KOPT-K1 (cell line): ENCODE data around the gene CCDC127.
A peak's percentile ranks its signal among the peaks of the same experiment; 100 is the strongest.
"Not testable (repeated sequence)": the region's sequence is repeated elsewhere in the genome, so short reads cannot be mapped to it uniquely, and the experiment has no call there.

ENCODE experiments used
- H3K27ac ChIP-seq: fragments of 200-600 bp; sonication (generic); 2 replicates; pipeline ENCODE4 v1.5.1; 2016; ENCODE audit warnings: antibody characterized with exemption, mild to moderate bottlenecking, low read depth, low read length; ENCODE audit not compliant: poor library complexity, severe bottlenecking
- H3K36me3 ChIP-seq: fragments of 200-600 bp; sonication (generic); 2 replicates; pipeline ENCODE4 v1.5.1; 2017; ENCODE audit warnings: antibody characterized with exemption, mild to moderate bottlenecking, low read length, moderate library complexity; ENCODE audit not compliant: insufficient read depth
- H3K9me3 ChIP-seq: fragments of 200-600 bp; sonication (generic); 2 replicates; pipeline ENCODE4 v1.5.1; 2017; ENCODE audit warnings: antibody characterized with exemption, low read length, mild to moderate bottlenecking; ENCODE audit not compliant: insufficient read depth, poor library complexity, severe bottlenecking

The CCDC127 gene

GRCh38 chr5:243683-244367, 25.9 kb upstream of the CCDC127 start:
- H3K36me3 ChIP-seq = peaks cover 99% of the 10 kb centered on the region
- H3K9me3 ChIP-seq, H3K27ac ChIP-seq: not testable (repeated sequence)

DNA sequence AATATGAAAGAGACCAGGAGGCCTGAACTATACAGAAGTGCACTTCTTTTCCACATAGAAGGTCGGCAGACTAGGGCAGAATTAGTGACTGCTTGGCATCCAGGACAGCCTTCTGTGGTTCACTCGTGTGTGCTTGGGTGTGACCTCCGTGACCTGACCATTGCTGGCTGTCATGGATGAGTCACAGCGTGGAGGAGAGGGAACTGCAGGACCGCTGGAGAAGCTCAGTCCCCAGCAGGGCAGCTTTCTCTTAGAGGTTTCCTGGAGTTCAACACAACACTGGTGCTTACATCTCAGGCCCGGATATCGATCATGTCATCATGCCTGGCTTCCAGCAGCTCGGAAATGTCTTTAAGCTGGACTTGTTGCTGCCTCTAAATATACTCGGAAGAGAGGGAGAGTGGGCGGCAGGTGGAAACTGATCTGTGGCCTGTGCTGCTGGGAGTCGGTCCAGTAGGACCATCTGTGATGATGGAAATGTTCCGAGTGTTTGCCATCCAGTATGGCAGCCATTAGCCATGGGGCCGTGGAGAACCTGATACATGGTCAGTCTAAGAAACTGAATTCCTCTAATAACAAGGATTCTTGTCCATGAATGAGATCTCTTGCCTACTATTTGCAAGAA, 23.2 kb upstream of the CCDC127 start:
- H3K36me3 ChIP-seq = peaks cover 98% of the 10 kb centered on the region
- not testable (repeated sequence) for H3K9me3 ChIP-seq, H3K27ac ChIP-seq

DNA sequence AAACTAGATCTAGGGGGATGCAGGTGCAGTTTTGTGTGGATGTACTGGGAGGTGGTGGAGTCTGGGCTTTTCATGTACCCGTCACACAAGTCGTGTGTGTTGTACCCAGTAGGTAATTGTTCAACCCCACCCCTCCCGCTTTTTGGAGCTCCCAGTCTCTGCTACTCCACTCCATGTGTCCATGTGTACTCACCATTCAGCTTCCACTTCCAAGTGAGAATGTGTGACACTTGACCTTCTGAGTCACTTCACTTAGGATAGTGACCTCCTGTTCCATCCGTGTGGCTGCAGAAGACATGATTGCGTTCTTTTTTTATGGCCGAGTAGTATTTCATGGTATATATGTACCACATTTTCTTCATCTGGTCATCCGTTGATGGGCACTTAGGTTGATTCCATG, 22.6 kb upstream of the CCDC127 start:
- H3K9me3 ChIP-seq, H3K27ac ChIP-seq: not testable (repeated sequence)
- peaks cover 98% of the 10 kb centered on the region for H3K36me3 ChIP-seq

DNA sequence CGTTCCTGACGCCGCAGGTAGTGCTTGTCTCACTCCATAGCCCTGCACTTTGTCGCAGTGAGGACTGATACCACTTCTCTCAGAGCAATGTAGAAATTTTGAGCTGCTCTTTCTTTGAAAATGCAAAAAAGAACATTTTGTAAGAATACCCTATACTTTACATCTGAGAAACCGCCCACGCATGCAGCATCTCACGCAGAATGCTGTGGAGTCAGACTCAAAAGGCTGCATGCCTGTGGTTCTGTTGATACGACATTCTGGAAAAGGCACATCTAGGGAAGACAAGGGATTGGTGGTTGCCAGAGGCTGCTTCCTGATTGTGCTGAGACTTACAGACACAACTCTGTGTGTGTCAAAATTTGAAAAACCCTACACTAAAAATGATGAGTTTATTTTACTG, 20.0 kb upstream of the CCDC127 start:
- H3K9me3 ChIP-seq, H3K27ac ChIP-seq: not testable (repeated sequence)
- H3K36me3 ChIP-seq = peaks cover 98% of the 10 kb centered on the region

DNA sequence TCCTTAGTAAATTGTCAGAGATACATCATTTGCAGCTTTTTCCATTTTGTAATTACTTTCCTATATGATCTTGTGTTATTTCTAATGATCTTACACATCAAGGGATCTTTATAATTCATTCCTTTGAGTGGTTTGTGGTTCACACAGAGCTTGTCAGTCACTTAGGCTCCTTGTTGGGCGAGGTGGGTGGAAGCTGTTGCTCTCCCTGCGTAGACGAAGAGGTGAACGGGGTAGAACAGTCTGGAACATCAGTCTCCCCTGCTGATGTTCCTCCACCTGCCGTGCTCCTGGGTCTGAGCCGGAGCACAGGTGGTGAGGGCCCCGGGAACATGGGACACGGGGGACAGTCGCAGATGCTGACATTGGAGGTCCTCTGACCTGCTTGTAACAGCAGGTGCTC, 17.6 kb upstream of the CCDC127 start:
- not testable (repeated sequence) for H3K9me3 ChIP-seq, H3K27ac ChIP-seq
- peaks cover 98% of the 10 kb centered on the region for H3K36me3 ChIP-seq

- Histone ChIP-seq H3K36me3 (peaks cover 98% of the 10 kb centered on the region), H3K27ac (no peak overlapping the region), H3K9me3 (no peaks in the 10 kb centered on the region)
These were observed 16.5 kb upstream of the CCDC127 start for GRCh38 chr5:234450-234849.

DNA sequence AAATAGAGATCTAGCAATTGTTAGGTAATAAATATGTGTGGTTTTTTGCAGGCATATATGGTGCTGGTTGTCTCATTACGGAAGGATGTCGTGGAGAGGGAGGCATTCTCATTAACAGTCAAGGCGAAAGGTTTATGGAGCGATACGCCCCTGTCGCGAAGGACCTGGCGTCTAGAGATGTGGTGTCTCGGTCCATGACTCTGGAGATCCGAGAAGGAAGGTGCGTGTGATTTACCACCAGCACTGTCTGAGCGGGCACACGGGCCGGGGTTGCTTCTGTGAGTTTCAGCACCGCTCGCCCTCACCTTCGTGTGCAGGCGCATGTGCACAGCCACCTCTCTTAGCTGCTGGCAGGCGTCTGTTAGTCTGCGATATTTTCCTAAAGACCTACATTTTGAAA, 15.5 kb upstream of the CCDC127 start:
- not testable (repeated sequence) for H3K27ac ChIP-seq, H3K9me3 ChIP-seq
- H3K36me3 ChIP-seq = peaks cover 98% of the 10 kb centered on the region

DNA sequence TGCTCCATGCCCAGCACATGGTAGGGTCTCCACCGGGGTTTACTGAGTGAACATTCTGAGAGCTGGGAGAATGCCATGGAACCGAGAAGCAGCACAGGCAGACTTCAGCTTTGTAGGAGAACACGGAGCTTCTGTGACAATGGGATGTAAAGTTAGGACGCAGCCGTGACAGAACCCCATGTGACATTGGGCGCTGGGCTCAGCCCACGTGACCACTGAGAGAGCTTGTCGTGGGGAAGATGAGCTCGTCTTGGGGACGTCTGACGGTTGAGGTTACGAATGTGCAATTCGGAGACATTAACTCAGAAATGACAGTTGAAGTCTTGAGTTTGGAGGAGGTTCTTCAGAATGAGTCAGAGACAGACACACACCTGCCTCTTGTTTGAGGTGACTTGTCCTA, 13.7 kb upstream of the CCDC127 start:
- Histone ChIP-seq H3K9me3 (no peaks in the 10 kb centered on the region), H3K36me3 (peaks cover 99% of the 10 kb centered on the region), H3K27ac (no peak overlapping the region)

DNA sequence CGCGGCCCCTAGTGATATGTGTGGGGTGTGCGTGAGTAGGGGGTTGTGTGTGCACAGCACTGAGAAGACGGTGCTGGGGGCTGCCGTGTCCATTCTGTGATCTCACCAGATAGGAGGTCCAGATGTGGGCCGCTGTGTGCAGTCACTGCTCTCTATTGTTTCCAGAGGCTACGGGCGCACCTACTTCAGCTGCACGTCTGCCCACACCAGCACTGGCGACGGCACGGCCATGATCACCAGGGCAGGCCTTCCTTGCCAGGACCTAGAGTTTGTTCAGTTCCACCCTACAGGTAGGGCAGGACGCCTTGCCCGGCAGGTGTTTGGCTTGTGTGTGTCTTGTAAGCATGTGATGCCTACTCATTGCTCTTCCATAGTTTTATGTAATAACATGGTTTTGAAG, 12.8 kb upstream of the CCDC127 start:
- Histone ChIP-seq H3K36me3 (peaks cover 100% of the 10 kb centered on the region), H3K9me3 (no peaks in the 10 kb centered on the region)

DNA sequence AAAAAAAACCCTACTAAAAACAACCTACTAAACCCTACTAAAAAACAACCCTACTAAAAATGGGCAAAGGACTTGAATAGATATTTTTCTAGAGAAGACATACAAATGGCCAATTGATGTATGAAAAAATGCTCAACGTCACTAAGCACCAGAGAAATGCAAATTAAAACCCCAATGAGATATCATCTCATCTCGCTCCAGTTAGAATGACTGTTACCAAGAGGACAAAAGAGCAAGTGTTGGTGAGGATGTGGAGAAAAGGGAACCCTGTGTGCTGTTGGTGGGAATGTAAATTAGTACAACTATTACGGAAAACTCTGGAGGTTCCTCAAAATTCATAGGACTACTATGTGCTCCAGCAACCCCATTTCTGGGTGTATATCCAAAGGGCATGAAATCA, 10.9 kb upstream of the CCDC127 start:
- no peak overlapping the region for H3K27ac ChIP-seq

More for the DNA sequence above, 12.8 kb upstream of the CCDC127 start:
- H3K27ac ChIP-seq = no peak overlapping the region

DNA sequence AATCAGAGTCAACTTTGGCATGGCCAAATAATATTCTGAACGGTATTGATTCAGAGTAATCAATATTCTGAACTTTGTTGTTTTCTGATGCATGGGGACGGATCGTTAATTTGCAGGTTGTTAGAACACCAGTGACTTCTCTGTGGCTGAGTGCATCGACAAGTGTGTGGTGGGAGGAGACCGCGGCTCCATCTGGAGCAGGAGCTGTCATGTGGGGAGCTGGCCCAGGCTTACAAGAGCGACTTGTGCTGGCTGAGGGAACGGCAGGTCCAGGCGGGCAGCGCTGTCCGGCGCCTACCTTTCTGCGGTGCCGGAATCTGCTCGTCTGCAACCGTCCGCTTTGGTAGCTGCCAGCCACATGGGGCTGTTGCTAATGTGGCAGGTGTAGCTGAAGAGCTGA, 9.4 kb upstream of the CCDC127 start:
- H3K9me3 ChIP-seq, H3K27ac ChIP-seq: not testable (repeated sequence)
- peaks cover 99% of the 10 kb centered on the region for H3K36me3 ChIP-seq

More for the DNA sequence above, 10.9 kb upstream of the CCDC127 start:
- Histone ChIP-seq H3K9me3 (no peaks in the 10 kb centered on the region), H3K36me3 (peaks cover 100% of the 10 kb centered on the region)

GRCh38 chr5:225334-225733, 7.4 kb upstream of the CCDC127 start:
- no peak overlapping the region for H3K27ac ChIP-seq
- no peaks in the 10 kb centered on the region for H3K9me3 ChIP-seq
- peaks cover 78% of the 10 kb centered on the region for H3K36me3 ChIP-seq

DNA sequence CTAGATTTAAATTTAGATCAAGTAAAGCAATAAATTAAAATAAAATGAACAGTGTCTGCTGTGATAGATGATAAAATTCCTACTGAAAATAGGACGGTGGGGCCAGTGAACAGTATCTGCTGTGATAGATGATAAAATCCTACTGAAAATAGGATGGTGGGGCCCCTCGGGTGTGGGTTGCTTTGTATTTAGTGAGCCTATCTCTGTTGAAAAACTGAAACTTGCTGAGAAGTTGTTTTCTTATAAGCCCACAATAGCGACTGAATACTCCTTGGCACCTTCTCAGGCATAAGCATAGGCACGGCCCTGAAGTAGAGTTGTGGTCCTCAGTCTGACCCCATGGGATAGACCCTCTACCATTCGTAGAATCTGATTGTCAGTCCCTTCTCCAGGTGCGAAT, 5.8 kb upstream of the CCDC127 start:
- peaks cover 63% of the 10 kb centered on the region for H3K36me3 ChIP-seq
- H3K9me3 ChIP-seq = no peaks in the 10 kb centered on the region
- H3K27ac ChIP-seq = no peak overlapping the region

GRCh38 chr5:222951-223715, 5.2 kb upstream of the CCDC127 start:
- not testable (repeated sequence) for H3K27ac ChIP-seq, H3K9me3 ChIP-seq
- H3K36me3 ChIP-seq = peaks cover 56% of the 10 kb centered on the region

DNA sequence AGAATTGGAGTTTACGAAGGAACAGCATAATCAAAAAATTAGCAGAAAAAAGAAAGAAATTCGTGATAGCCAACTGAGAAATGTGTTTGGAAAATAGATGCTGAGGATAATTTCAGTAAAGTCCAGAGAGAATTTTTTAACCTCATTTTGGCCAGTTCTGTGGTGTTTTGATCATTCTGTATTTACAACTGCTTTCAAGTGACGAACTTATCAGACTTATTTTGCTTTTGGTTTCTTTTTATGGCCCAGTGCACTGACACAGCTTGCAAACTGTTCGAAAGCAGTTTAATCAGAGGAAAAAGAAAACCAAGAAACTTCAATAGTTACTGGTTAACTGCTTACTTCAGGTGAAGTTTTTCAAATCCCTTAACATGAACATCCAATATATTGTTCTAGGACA, 2.0 kb upstream of the CCDC127 start:
- H3K9me3 ChIP-seq = no peaks in the 10 kb centered on the region
- H3K36me3 ChIP-seq = peaks cover 31% of the 10 kb centered on the region
- peak overlapping the region; percentile 83 for H3K27ac ChIP-seq
